ENCODE results near the gene MUCL3. TPM values are rescaled to one million over a fixed set of nuclear protein-coding genes. Genes with fewer than 3 reads are reported as not detected.
"Not testable (repeated sequence)": the region's sequence is repeated elsewhere in the genome, so short reads cannot be mapped to it uniquely, and the experiment has no call there.

Gene MUCL3
- total RNA-seq, 4 donors from 2014 or later = under 0.01 TPM; not detected in 3

GRCh38 chr6:30903236-30903635 is 37.5 kb upstream of the MUCL3 start:
- no peak for DNase-seq
- no peaks in the 10 kb centered on the region for H3K27me3 ChIP-seq
- H3K4me3 ChIP-seq = no peak overlapping the region
- intact Hi-C loops (cut with DNase I; ENCODE audit: low total_unique reads) = no loop called here
- no peak for TF ChIP-seq CTCF (IDR thresholded peaks at IDR 0.05)
- no peak for TF ChIP-seq POLR2A (IDR thresholded peaks at IDR 0.05)
- no peak overlapping the region for H3K27ac ChIP-seq
- no peaks in the 10 kb centered on the region for H3K9me3 ChIP-seq
- no peaks in the 10 kb centered on the region for H3K36me3 ChIP-seq
- H3K4me1 ChIP-seq = no peaks in the 10 kb centered on the region

- H3K36me3 ChIP-seq; H3K9me3 ChIP-seq; DNase-seq; intact Hi-C loops (cut with DNase I; ENCODE audit: low total_unique reads); H3K27me3 ChIP-seq; H3K4me1 ChIP-seq: not testable (repeated sequence)
- H3K4me3 ChIP-seq = peak overlapping the region; percentile 80 to 89
- peak overlapping the region in 1 of 2 donors; percentile 45 for H3K27ac ChIP-seq
Measured at GRCh38 chr6:30907290-30907757, 33.4 kb upstream of the MUCL3 start.

GRCh38 chr6:30907758-30908591 is 32.8 kb upstream of the MUCL3 start, which contains the start of gene GTF2H4:
Gene GTF2H4 (plus strand): TSS chr6:30908207.
- DNase-seq = peak; percentile 97
- Histone ChIP-seq H3K36me3 (no peaks in the 10 kb centered on the region), H3K9me3 (no peaks in the 10 kb centered on the region), H3K4me1 (peaks cover 0 to 7% of the 10 kb centered on the region in 2 donors), H3K4me3 (peak within 1 kb of the TSS; percentile 80 to 89), H3K27ac (peak within 1 kb of the TSS; percentile 63 to 64), H3K27me3 (no peaks in the 10 kb centered on the region)
- intact Hi-C loops (cut with DNase I; ENCODE audit: low total_unique reads) = no loop called here
- TF ChIP-seq POLR2A (IDR thresholded peaks at IDR 0.05) = peak in 1 of 2 donors; percentile 58
- peak in 2 of 4 experiments; percentile 11 to 46 for TF ChIP-seq CTCF (IDR thresholded peaks at IDR 0.05)

GRCh38 chr6:30908700-30909099 is 32.1 kb upstream of the MUCL3 start:
- H3K4me3 ChIP-seq = peak overlapping the region; percentile 80 to 89
- peak overlapping the region in 1 of 2 donors; percentile 64 for H3K27ac ChIP-seq
- no peaks in the 10 kb centered on the region for H3K36me3 ChIP-seq
- DNase-seq = no peak
- no peaks in the 10 kb centered on the region for H3K9me3 ChIP-seq
- TF ChIP-seq CTCF (IDR thresholded peaks at IDR 0.05) (no peak), POLR2A (IDR thresholded peaks at IDR 0.05) (no peak)
- H3K27me3 ChIP-seq = no peaks in the 10 kb centered on the region
- intact Hi-C loops (cut with DNase I; ENCODE audit: low total_unique reads) = no loop called here
- peaks cover 0 to 7% of the 10 kb centered on the region in 2 donors for H3K4me1 ChIP-seq

GRCh38 chr6:30910473-30910872 is 30.3 kb upstream of the MUCL3 start:
- H3K4me1 ChIP-seq = not testable (repeated sequence)

GRCh38 chr6:30912746-30913520 is 27.8 kb upstream of the MUCL3 start:
- Histone ChIP-seq H3K36me3 (no peaks in the 10 kb centered on the region), H3K4me3 (no peak overlapping the region)
- intact Hi-C loops (cut with DNase I; ENCODE audit: low total_unique reads) = no loop called here

More at GRCh38 chr6:30910473-30910872, 30.3 kb upstream of the MUCL3 start:
- H3K36me3 ChIP-seq; H3K9me3 ChIP-seq; H3K27ac ChIP-seq; H3K4me3 ChIP-seq; H3K27me3 ChIP-seq; intact Hi-C loops (cut with DNase I; ENCODE audit: low total_unique reads); DNase-seq: not testable (repeated sequence)

More at GRCh38 chr6:30912746-30913520, 27.8 kb upstream of the MUCL3 start:
- DNase-seq = no peak
- Histone ChIP-seq H3K27me3 (no peaks in the 10 kb centered on the region), H3K9me3 (no peaks in the 10 kb centered on the region), H3K27ac (peak overlapping the region; percentile 91 to 96), H3K4me1 (peaks cover 9 to 15% of the 10 kb centered on the region in 2 donors)
- no peak for TF ChIP-seq POLR2A (IDR thresholded peaks at IDR 0.05)
- no peak for TF ChIP-seq CTCF (IDR thresholded peaks at IDR 0.05)

Data from uterus (tissue), 4 donors.